ENCODE measurements around the gene VPS13D. TPM values are rescaled to one million over a fixed set of nuclear protein-coding genes. Genes with fewer than 3 reads are reported as not detected.

The VPS13D gene
- total RNA-seq, 1 donor = 37.5 TPM

GRCh38 chr1:12230549-12231275, 882 bp downstream of the VPS13D start:
- DNase-seq (ENCODE audit: low read depth) = no peak
- no peak for TF ChIP-seq CTCF (IDR thresholded peaks at IDR 0.05; ENCODE audit: insufficient read depth, low read length)
- H3K4me3 ChIP-seq (ENCODE audit: low read depth, low read length) = peak overlapping the region; percentile 95

- TF ChIP-seq CTCF (IDR thresholded peaks at IDR 0.05; ENCODE audit: insufficient read depth, low read length) = no peak
- H3K4me3 ChIP-seq (ENCODE audit: low read depth, low read length) = peak overlapping the region; percentile 95
- DNase-seq (ENCODE audit: low read depth) = peak; percentile 25
These were observed 1.4 kb downstream of the VPS13D start for GRCh38 chr1:12231276-12231595.

GRCh38 chr1:12232221-12232620, 2.4 kb downstream of the VPS13D start:
- no peak for TF ChIP-seq CTCF (IDR thresholded peaks at IDR 0.05; ENCODE audit: insufficient read depth, low read length)
- no peak for DNase-seq (ENCODE audit: low read depth)
- no peak overlapping the region for H3K4me3 ChIP-seq (ENCODE audit: low read depth, low read length)

GRCh38 chr1:12244078-12244477, 14.2 kb downstream of the VPS13D start:
- DNase-seq (ENCODE audit: low read depth) = no peak
- peak; percentile 31 for TF ChIP-seq CTCF (IDR thresholded peaks at IDR 0.05; ENCODE audit: insufficient read depth, low read length)
- H3K4me3 ChIP-seq (ENCODE audit: low read depth, low read length) = no peak overlapping the region

- TF ChIP-seq CTCF (IDR thresholded peaks at IDR 0.05; ENCODE audit: insufficient read depth, low read length) = no peak
- DNase-seq (ENCODE audit: low read depth) = no peak
- no peak overlapping the region for H3K4me3 ChIP-seq (ENCODE audit: low read depth, low read length)
These were observed 14.8 kb downstream of the VPS13D start for GRCh38 chr1:12244585-12244984.

- no peak for TF ChIP-seq CTCF (IDR thresholded peaks at IDR 0.05; ENCODE audit: insufficient read depth, low read length)
- H3K4me3 ChIP-seq (ENCODE audit: low read depth, low read length) = no peak overlapping the region
- DNase-seq (ENCODE audit: low read depth) = peak; percentile 57
These were observed 15.3 kb downstream of the VPS13D start for GRCh38 chr1:12245116-12245515.

- TF ChIP-seq CTCF (IDR thresholded peaks at IDR 0.05; ENCODE audit: insufficient read depth, low read length) = no peak
- no peak overlapping the region for H3K4me3 ChIP-seq (ENCODE audit: low read depth, low read length)
- no peak for DNase-seq (ENCODE audit: low read depth)
These were observed 15.9 kb downstream of the VPS13D start for GRCh38 chr1:12245733-12246132.
